K562 (cell line): ENCODE results near the gene ARID5B. TPM values are rescaled to one million over a fixed set of nuclear protein-coding genes. Genes with fewer than 3 reads are reported as not detected.

Experiments
- ATF7 ChIP-seq: fragments of 450-650 bp; IDR thresholded peaks from 2 replicates; pipeline ENCODE4 v1.7.1; 2014; ENCODE audit warnings: mild to moderate bottlenecking, moderate library complexity
- CREM ChIP-seq: IDR thresholded peaks from 2 replicates; pipeline ENCODE4 v1.6.1; 2014; ENCODE audit warnings: antibody characterized with exemption, low read depth
- DNMT1 ChIP-seq: fragments of 450-650 bp; IDR thresholded peaks from 2 replicates; pipeline ENCODE4 v1.6.1; 2016; ENCODE audit warnings: antibody characterized with exemption, mild to moderate bottlenecking
- EGR1 ChIP-seq: fragments of 450-650 bp; conservative IDR thresholded peaks from 2 replicates; pipeline ENCODE4 v1.6.1; 2017; ENCODE audit warnings: mild to moderate bottlenecking
- HDAC2 ChIP-seq: fragments of 450-650 bp; IDR thresholded peaks from 2 replicates; pipeline ENCODE4 v1.6.1; 2016; ENCODE audit warnings: mild to moderate bottlenecking
- NFE2 ChIP-seq: IDR thresholded peaks from 2 replicates; pipeline ENCODE4 v1.6.1; 2014; ENCODE audit warnings: antibody characterized with exemption, low read depth
- NR2F6 ChIP-seq: fragments of 450-650 bp; formaldehyde crosslinking; IDR thresholded peaks from 2 replicates; pipeline ENCODE4 v1.4.0; 2020; ENCODE audit warnings: mild to moderate bottlenecking
- RAD21 ChIP-seq, 2 experiments: fragments of 250-450 bp in 1 of 2; fragments of 450-650 bp in 1 of 2; sonication (Bioruptor Pico) in 1 of 2; formaldehyde crosslinking in 1 of 2; IDR thresholded peaks in 1 of 2; conservative IDR thresholded peaks in 1 of 2; 2 replicates each; pipeline versions ENCODE4 v1.4.0 to v1.8.0; 2020 to 2022; ENCODE audit warnings: mild to moderate bottlenecking in 2 of 2, moderate library complexity in 1 of 2
- REST ChIP-seq, 2 experiments: fragments of 450-650 bp; formaldehyde crosslinking in 1 of 2; IDR thresholded peaks; 2 replicates each; pipeline versions ENCODE4 v1.4.0 to v1.6.1; 2014 to 2020; ENCODE audit warnings: mild to moderate bottlenecking in 2 of 2, borderline replicate concordance in 1 of 2, low read depth in 1 of 2
- XRCC5 ChIP-seq: fragments of 200-400 bp; formaldehyde crosslinking; IDR thresholded peaks from 2 replicates; pipeline ENCODE4 v1.6.1; 2017; ENCODE audit warnings: low read depth, mild to moderate bottlenecking, low read length
- ZFP1 ChIP-seq: fragments of 450-650 bp; formaldehyde crosslinking; IDR thresholded peaks from 2 replicates; pipeline ENCODE4 v1.4.0; 2020; ENCODE audit warnings: mild to moderate bottlenecking, mixed read lengths
- ZSCAN29 ChIP-seq: fragments of 450-650 bp; IDR thresholded peaks from 2 replicates; pipeline ENCODE4 v1.6.1; 2017
- ZZZ3 ChIP-seq: fragments of 450-650 bp; IDR thresholded peaks from 2 replicates; pipeline ENCODE4 v1.6.1; 2016; ENCODE audit warnings: antibody characterized with exemption, mild to moderate bottlenecking, moderate library complexity
- polyA plus RNA-seq, 8 experiments: library from polyadenylated mRNA; depleted of rRNA in 4 of 8; stranded (reverse) in 5 of 8; unstranded in 3 of 8; fragments of >200 nt; fragmentation: Nextera tagmentation in 2 of 8; fragmentation: Illumina TruSeq in 1 of 8; extraction: Ambion mirVana in 2 of 8; extraction: Trizol in 1 of 8; gene quantifications; 2 replicates each; pipeline versions ENCODE4 v1.2.1 to v1.2.3, GENCODE V29; 2011 to 2014; ENCODE audit warnings: inconsistent platforms in 1 of 8, missing spikeins in 1 of 8
- total RNA-seq, 7 experiments: library from RNA; depleted of rRNA in 6 of 7; stranded (reverse); fragments of >200 nt in 6 of 7; fragmentation: Illumina TruSeq in 2 of 7; extraction: Trizol in 2 of 7; gene quantifications; 2 replicates each; pipeline versions ENCODE4 v1.2.1 to v1.2.3, GENCODE V29; 2011 to 2021; ENCODE audit warnings: low replicate concordance in 1 of 7
- TF ChIP-seq, protein P1 (sequence below): sonication (generic); formaldehyde crosslinking; IDR thresholded peaks from 2 replicates; pipeline ENCODE4 v1.5.0; 2020; ENCODE audit warnings: missing genetic modification reagents
- TF ChIP-seq, protein P2 (sequence below), 2 experiments: IDR thresholded peaks; 2 replicates each; pipeline ENCODE4 v1.6.1; 2012; ENCODE audit warnings: improper control_type of control experiment in 2 of 2, low read depth in 2 of 2, low read length in 2 of 2, borderline replicate concordance in 1 of 2
- TF ChIP-seq, protein P3 (sequence below): fragments of 250-450 bp; sonication (Bioruptor Pico); IDR thresholded peaks from 2 replicates; pipeline ENCODE4 v1.5.0; 2021

ARID5B gene
- total and polyA plus RNA-seq, 9 of the 15 experiments (the other 6 are each of a cell fraction or from before 2014, with no cell fraction given) = 0.48 to 1.6 (median 0.80) TPM

DNA sequence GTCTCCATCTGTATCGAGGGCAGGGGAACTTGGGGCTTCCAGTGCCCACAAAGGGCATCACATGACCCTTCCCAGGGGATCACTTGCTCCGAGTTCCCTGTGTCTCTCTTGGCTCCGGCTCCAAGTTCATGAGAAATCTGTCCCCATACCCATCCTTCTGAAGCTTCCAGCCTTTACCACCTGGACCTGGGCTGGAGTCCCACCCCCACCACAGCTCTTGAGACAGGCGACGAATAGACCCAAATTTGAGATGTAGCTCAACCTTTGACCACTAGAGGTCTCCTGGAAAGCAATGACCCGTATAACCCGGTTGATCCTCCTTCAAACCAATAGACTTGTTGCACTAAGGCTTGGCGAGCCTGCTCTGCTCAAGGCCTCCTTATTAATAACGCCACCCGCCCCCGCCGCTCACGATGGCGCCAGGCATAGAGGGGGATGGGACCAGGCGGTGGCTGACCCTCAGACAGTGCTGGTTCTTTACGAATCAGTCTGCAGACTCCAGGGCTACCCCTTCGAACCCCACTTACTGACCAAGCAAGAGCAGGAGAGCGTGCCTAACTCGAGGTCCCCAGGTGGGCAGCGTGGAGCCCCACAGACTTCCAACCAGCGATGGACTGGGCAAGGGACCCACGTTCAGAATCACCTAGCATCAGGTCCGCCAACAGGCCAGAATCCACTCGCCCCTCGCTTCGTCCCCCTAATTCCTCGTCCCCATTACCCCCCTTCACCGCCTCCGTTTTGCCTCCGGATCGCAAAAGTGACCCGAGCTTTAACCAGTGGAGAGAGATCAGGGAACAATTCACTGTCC lies 4.4 kb upstream of the ARID5B start (continued):
- TF ChIP-seq, protein P1, sequence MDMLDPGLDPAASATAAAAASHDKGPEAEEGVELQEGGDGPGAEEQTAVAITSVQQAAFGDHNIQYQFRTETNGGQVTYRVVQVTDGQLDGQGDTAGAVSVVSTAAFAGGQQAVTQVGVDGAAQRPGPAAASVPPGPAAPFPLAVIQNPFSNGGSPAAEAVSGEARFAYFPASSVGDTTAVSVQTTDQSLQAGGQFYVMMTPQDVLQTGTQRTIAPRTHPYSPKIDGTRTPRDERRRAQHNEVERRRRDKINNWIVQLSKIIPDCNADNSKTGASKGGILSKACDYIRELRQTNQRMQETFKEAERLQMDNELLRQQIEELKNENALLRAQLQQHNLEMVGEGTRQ = 0 out of 2 replicates have a peak, but pooled peaks have one; percentile 31
- peak; percentile 73 for TF ChIP-seq ATF7
- 0 out of 2 replicates have a peak, but pooled peaks have one; percentile 48 for TF ChIP-seq XRCC5
- no peak for TF ChIP-seq HDAC2
- no peak for TF ChIP-seq DNMT1
- 0 out of 2 replicates have a peak, but pooled peaks have one; percentile 18 for TF ChIP-seq EGR1
- peak; percentile 40; the same call in 1 of the 2 replicates for TF ChIP-seq CREM
- TF ChIP-seq RAD21 (CRISPR knock-in tag; conservative IDR thresholded peaks at IDR 0.05 in 1 of 2, IDR thresholded peaks at IDR 0.05 in 1 of 2) = peak; percentile 39 to 71
- no peak for TF ChIP-seq ZZZ3
- no peak for TF ChIP-seq NFE2
- no peak for TF ChIP-seq NR2F6 (CRISPR knock-in tag)
- peak; percentile 29; the same call in 1 of the 2 replicates for TF ChIP-seq ZSCAN29
- no peak for TF ChIP-seq ZFP1 (CRISPR knock-in tag)
- TF ChIP-seq, protein P2, sequence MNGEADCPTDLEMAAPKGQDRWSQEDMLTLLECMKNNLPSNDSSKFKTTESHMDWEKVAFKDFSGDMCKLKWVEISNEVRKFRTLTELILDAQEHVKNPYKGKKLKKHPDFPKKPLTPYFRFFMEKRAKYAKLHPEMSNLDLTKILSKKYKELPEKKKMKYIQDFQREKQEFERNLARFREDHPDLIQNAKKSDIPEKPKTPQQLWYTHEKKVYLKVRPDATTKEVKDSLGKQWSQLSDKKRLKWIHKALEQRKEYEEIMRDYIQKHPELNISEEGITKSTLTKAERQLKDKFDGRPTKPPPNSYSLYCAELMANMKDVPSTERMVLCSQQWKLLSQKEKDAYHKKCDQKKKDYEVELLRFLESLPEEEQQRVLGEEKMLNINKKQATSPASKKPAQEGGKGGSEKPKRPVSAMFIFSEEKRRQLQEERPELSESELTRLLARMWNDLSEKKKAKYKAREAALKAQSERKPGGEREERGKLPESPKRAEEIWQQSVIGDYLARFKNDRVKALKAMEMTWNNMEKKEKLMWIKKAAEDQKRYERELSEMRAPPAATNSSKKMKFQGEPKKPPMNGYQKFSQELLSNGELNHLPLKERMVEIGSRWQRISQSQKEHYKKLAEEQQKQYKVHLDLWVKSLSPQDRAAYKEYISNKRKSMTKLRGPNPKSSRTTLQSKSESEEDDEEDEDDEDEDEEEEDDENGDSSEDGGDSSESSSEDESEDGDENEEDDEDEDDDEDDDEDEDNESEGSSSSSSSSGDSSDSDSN (IDR thresholded peaks at IDR 0.05; ENCODE audit: borderline replicate concordance in 1 of 2, low read depth in 2 of 2, low read length in 2 of 2) = no peak
- TF ChIP-seq, protein P3, sequence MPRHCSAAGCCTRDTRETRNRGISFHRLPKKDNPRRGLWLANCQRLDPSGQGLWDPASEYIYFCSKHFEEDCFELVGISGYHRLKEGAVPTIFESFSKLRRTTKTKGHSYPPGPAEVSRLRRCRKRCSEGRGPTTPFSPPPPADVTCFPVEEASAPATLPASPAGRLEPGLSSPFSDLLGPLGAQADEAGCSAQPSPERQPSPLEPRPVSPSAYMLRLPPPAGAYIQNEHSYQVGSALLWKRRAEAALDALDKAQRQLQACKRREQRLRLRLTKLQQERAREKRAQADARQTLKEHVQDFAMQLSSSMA (CRISPR knock-in tag) = no peak
- peak; percentile 53 for TF ChIP-seq REST (IDR thresholded peaks at IDR 0.05; ENCODE audit: borderline replicate concordance)
- TF ChIP-seq REST (CRISPR knock-in tag; IDR thresholded peaks at IDR 0.05; ENCODE audit: low read depth) = no peak
